HUDEP-2 (cell line): ENCODE results near the gene SLC17A4.

Source experiments
- DNase-seq, 76 experiments: peaks; one replicate each; lab custom pipeline; 2025; ENCODE audit not compliant: unreplicated experiment in 76 of 76; lab: John Stamatoyannopoulos, UW

The SLC17A4 gene

DNA sequence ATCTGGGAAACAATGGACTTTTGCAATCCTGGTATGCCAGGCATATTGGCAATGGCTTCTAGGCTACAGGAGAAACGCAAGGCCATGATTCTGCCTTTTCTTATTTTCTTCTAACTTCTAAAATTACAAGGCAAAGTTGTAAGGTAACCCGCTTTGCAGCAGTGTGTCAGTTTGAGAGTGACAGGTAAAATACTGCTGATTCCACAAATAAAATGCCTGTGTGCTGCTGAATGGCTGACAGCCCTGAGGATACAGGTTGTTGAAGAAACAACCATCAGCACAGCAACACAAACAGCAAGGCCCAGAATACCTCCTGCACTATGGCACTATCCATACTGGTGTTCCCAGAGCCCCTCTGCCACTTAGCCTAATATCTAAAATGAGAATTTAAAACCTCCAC lies 40.2 kb downstream of the SLC17A4 start:
- no peak for DNase-seq

DNA sequence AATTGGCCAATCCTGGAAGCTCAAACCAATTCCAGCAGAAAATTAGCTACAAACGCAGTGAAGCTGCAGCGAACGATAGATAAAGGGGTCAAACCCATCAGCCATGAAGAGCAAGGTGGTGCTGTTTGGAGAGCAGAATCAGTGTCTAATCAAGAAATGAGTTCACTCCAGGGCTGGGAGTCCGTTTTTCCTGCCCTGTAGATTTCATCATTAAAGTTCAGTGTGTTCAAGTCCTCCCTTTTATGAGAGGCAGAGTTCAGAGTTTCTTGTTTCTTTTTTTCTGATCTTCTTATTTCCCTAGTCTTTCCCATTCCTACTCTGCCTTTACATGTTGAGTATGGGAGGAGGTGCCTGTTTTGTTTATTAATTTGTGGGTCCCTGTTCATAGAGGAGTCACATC lies 46.9 kb downstream of the SLC17A4 start:
- DNase-seq = no peak

DNA sequence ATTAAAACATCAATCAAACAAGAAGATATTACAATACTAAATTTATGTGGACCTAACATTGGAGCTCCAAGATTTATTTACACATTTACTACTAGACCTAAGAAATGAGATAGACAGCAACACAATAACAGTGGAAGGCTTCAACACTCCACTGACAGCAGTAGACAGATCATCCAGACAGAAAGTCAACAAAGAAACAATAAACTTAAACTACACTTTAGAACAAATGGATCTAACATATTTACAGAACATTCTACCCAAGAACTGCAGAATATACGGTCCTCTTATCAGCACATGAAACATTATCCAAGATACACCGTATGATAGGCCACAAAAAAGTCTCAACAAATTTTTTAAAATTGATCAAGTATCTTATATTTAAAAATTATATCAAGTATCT lies 50.3 kb downstream of the SLC17A4 start:
- no peak for DNase-seq

DNA sequence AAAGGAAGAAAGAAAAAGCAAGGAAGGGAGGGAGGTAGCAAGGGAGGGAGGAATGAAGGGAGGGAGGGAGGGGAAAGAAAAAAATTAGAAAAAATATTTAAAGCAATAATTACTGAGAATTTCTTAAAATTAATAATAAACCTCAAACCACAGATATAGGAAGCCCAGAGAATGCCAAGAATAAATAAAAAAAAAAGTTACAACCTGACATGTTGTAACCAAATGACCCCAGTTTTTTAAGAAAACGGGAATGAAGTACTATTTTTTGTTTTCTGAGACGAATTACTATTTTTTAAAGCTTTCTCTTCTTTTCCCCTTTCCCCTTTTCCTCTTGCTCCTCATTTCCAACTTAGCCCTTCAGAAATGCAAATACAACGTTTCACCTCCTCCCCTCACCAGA lies 60.7 kb downstream of the SLC17A4 start:
- DNase-seq = no peak

DNA sequence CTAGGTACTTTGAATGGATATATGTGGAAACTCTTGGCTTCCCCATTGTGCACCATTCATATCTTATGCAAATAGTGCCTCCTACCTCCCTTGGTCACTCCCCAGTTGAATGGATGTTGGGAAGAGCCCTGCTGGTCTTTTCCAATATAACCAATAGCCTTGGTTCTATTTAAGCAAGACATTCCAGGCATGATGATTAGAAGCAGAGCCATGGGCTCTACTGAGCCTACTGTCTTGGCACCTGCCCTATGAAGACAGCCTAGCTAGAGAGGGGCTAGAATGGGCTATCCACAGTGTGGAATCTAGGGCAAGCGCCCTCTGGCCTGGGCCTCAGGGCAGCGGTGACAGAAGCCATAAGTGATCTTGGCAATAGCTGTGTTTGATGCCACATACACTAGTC lies 61.7 kb downstream of the SLC17A4 start:
- no peak for DNase-seq

DNA sequence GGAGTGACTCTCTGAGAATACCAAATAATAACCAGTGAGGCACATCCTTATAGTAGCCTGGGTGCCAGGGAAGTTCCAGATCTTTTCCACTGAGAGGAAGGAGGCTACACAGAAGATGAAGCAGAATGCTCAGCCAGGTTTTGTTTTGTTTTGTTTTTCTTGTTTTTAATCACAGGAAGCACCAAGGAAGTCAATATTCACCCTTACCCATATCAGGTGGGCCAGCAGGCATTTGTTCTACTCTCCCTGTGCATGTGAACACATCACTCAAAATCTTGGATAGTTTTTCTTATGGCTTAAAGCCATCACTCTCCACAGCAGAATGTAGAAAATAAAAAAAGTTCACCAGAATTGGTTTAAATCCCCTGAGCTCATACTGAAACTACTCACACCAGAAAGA lies 66.8 kb downstream of the SLC17A4 start:
- DNase-seq = no peak

DNA sequence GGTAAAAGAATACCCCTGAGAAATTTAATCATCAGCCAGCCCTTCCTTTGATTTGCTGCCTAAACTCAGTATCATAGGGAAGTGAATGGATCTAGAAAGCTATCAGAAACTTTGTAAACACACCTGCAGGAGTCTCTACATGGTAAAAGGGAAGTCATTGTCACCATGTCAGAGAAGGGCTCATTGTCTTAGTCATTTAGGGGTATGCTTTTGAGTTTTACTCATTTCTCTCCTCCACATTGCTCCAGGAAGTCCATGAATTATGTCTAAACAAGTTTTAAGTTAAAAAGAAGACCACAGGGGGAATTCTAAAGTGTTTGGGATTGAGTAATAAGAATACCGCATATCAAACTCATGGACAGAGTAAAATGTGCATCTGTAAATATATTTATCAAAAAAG lies 74.8 kb downstream of the SLC17A4 start:
- DNase-seq = no peak

DNA sequence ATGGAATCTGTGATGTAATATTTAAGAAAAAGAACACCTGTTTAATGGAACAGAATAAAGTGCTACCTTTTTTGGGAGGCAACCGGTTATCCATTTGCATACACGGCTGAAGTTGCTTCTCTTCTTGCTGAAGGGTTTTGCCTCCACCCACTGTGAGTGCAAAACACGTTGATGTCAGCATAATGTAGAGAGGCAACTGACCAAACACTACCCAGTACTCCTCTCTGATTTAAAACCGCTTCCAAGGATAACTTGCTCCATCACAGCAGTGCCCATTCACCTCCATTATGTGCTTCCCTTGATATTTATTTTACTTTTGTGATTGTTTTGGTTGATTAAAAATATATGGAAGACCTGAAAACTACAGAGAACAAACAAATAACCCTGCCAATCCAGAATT lies 75.9 kb downstream of the SLC17A4 start:
- no peak for DNase-seq
